K562 (cell line): ENCODE measurements around the gene SLC25A17.

Experiments used
- BHLHE40 ChIP-seq: IDR thresholded peaks from 2 replicates; pipeline ENCODE4 v1.6.1; 2011; ENCODE audit warnings: low read length, improper control_type of control experiment
- MAFG ChIP-seq: fragments of 450-650 bp; conservative IDR thresholded peaks from 2 replicates; pipeline ENCODE4 v1.6.1; 2016; ENCODE audit warnings: missing genetic modification characterization, missing compliant biosample characterization
- NFE2L1 ChIP-seq: fragments of 450-650 bp; IDR thresholded peaks from 2 replicates; pipeline ENCODE4 v1.6.1; 2016; ENCODE audit warnings: missing genetic modification characterization, low read depth, mild to moderate bottlenecking, missing compliant biosample characterization, moderate library complexity, borderline replicate concordance
- RBM39 ChIP-seq: fragments of 200-400 bp; formaldehyde crosslinking; optimal IDR thresholded peaks from 2 replicates; pipeline ENCODE3; 2018; ENCODE audit warnings: low read depth, low read length
- SMC3 ChIP-seq: conservative IDR thresholded peaks from 2 replicates; pipeline ENCODE4 v1.6.1; 2011; ENCODE audit warnings: low read depth, low read length, improper control_type of control experiment; ENCODE audit not compliant: insufficient read depth
- XRCC3 ChIP-seq: fragments of 450-650 bp; IDR thresholded peaks from 2 replicates; pipeline ENCODE4 v1.6.1; 2017; ENCODE audit warnings: mild to moderate bottlenecking, moderate library complexity
- ZNF124 ChIP-seq: sonication (generic); formaldehyde crosslinking; IDR thresholded peaks from 2 replicates; pipeline ENCODE4 v1.8.1; 2022; ENCODE audit warnings: missing genetic modification reagents
- ZNF785 ChIP-seq: fragments of 250-450 bp; sonication (Bioruptor Pico); IDR thresholded peaks from 2 replicates; pipeline ENCODE4 v1.4.0; 2020; ENCODE audit warnings: mild to moderate bottlenecking
- TF ChIP-seq, protein P1 (sequence below), 3 experiments: IDR thresholded peaks in 2 of 3; conservative IDR thresholded peaks in 1 of 3; 2 replicates each; pipeline ENCODE4 v1.5.1; 2011 to 2012; ENCODE audit warnings: low read length in 3 of 3, mild to moderate bottlenecking in 3 of 3, control low read depth in 2 of 3, improper control_type of control experiment in 1 of 3, inconsistent platforms in 1 of 3, low read depth in 1 of 3, mixed read lengths in 1 of 3, moderate library complexity in 1 of 3; ENCODE audit not compliant: insufficient read depth in 2 of 3
- TF ChIP-seq, protein P2 (sequence below), 2 experiments: fragments of 450-650 bp in 1 of 2; sonication (generic) in 1 of 2; formaldehyde crosslinking; conservative IDR thresholded peaks; 2 replicates each; pipeline versions ENCODE4 v1.4.0 to v1.8.1; 2020 to 2022; ENCODE audit warnings: mild to moderate bottlenecking in 1 of 2, missing genetic modification reagents in 1 of 2
- TF ChIP-seq, protein P3 (sequence below), 3 experiments: fragments of 200-800 bp in 1 of 3; fragments of 250-450 bp in 1 of 3; fragments of 450-650 bp in 1 of 3; sonication (Bioruptor Pico) in 1 of 3; sonication (Bioruptor generic) in 1 of 3; formaldehyde crosslinking in 1 of 3; IDR thresholded peaks; 2 replicates each; pipeline versions ENCODE4 v1.6.1 to v1.8.0; 2016 to 2022; ENCODE audit warnings: mild to moderate bottlenecking in 2 of 3, missing genetic modification characterization in 2 of 3, missing compliant biosample characterization in 1 of 3, moderate library complexity in 1 of 3
- TF ChIP-seq, protein P4 (sequence below): fragments of 450-650 bp; IDR thresholded peaks from 2 replicates; pipeline ENCODE4 v1.6.1; 2016; ENCODE audit warnings: antibody characterized with exemption
- TF ChIP-seq, protein P5 (sequence below): fragments of 250-450 bp; sonication (Bioruptor Pico); IDR thresholded peaks from 2 replicates; pipeline ENCODE4 v1.5.0; 2021
- TF ChIP-seq, protein P6 (sequence below): fragments of 250-450 bp; sonication (Bioruptor Pico); IDR thresholded peaks from 2 replicates; pipeline ENCODE4 v1.5.0; 2020; ENCODE audit warnings: mild to moderate bottlenecking

DNA sequence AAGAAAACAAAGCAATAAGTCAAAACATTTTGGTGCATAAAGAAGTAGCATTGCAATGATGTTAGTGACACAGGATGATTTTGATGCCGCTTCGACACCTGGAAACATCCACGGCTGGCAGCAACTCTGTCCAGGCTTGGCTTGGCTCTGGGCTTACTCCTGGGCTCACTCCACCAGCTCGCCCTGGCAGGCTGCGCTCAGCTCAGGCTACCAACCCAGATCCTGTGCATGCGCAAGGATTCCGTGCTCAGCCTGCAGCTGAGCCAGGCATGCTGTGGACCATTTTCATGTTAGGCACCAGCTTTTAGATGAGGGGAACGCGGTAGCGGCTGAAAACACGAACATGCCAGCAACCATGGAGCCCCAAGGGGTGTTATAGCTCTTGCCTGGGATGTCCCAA, 66.0 kb downstream of the SLC25A17 start:
- TF ChIP-seq ZNF785 (CRISPR knock-in tag): no peak
- TF ChIP-seq, protein P1, sequence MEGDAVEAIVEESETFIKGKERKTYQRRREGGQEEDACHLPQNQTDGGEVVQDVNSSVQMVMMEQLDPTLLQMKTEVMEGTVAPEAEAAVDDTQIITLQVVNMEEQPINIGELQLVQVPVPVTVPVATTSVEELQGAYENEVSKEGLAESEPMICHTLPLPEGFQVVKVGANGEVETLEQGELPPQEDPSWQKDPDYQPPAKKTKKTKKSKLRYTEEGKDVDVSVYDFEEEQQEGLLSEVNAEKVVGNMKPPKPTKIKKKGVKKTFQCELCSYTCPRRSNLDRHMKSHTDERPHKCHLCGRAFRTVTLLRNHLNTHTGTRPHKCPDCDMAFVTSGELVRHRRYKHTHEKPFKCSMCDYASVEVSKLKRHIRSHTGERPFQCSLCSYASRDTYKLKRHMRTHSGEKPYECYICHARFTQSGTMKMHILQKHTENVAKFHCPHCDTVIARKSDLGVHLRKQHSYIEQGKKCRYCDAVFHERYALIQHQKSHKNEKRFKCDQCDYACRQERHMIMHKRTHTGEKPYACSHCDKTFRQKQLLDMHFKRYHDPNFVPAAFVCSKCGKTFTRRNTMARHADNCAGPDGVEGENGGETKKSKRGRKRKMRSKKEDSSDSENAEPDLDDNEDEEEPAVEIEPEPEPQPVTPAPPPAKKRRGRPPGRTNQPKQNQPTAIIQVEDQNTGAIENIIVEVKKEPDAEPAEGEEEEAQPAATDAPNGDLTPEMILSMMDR (IDR thresholded peaks at IDR 0.05 in 2 of 3, conservative IDR thresholded peaks at IDR 0.05 in 1 of 3; ENCODE audit: insufficient read depth in 2 of 3, low read depth in 1 of 3, low read length in 3 of 3): no peak
- TF ChIP-seq, protein P2, sequence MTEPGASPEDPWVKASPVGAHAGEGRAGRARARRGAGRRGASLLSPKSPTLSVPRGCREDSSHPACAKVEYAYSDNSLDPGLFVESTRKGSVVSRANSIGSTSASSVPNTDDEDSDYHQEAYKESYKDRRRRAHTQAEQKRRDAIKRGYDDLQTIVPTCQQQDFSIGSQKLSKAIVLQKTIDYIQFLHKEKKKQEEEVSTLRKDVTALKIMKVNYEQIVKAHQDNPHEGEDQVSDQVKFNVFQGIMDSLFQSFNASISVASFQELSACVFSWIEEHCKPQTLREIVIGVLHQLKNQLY (CRISPR knock-in tag; conservative IDR thresholded peaks at IDR 0.05): no peak
- TF ChIP-seq, protein P3, sequence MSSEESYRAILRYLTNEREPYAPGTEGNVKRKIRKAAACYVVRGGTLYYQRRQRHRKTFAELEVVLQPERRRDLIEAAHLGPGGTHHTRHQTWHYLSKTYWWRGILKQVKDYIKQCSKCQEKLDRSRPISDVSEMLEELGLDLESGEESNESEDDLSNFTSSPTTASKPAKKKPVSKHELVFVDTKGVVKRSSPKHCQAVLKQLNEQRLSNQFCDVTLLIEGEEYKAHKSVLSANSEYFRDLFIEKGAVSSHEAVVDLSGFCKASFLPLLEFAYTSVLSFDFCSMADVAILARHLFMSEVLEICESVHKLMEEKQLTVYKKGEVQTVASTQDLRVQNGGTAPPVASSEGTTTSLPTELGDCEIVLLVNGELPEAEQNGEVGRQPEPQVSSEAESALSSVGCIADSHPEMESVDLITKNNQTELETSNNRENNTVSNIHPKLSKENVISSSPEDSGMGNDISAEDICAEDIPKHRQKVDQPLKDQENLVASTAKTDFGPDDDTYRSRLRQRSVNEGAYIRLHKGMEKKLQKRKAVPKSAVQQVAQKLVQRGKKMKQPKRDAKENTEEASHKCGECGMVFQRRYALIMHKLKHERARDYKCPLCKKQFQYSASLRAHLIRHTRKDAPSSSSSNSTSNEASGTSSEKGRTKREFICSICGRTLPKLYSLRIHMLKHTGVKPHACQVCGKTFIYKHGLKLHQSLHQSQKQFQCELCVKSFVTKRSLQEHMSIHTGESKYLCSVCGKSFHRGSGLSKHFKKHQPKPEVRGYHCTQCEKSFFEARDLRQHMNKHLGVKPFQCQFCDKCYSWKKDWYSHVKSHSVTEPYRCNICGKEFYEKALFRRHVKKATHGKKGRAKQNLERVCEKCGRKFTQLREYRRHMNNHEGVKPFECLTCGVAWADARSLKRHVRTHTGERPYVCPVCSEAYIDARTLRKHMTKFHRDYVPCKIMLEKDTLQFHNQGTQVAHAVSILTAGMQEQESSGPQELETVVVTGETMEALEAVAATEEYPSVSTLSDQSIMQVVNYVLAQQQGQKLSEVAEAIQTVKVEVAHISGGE (CRISPR knock-in tag; IDR thresholded peaks at IDR 0.05): no peak
- TF ChIP-seq RBM39: no peak
- no peak for TF ChIP-seq SMC3
- TF ChIP-seq, protein P4, sequence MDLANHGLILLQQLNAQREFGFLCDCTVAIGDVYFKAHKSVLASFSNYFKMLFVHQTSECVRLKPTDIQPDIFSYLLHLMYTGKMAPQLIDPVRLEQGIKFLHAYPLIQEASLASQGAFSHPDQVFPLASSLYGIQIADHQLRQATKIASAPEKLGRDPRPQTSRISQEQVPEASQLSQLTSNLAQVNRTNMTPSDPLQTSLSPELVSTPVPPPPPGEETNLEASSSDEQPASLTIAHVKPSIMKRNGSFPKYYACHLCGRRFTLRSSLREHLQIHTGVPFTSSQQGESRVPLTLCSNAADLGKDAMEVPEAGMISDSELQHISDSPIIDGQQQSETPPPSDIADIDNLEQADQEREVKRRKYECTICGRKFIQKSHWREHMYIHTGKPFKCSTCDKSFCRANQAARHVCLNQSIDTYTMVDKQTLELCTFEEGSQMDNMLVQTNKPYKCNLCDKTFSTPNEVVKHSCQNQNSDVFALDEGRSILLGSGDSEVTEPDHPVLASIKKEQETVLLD: no peak
- no peak for TF ChIP-seq NFE2L1
- TF ChIP-seq MAFG: no peak
- TF ChIP-seq XRCC3: no peak
- no peak for TF ChIP-seq ZNF124
- TF ChIP-seq BHLHE40: no peak
- TF ChIP-seq, protein P5, sequence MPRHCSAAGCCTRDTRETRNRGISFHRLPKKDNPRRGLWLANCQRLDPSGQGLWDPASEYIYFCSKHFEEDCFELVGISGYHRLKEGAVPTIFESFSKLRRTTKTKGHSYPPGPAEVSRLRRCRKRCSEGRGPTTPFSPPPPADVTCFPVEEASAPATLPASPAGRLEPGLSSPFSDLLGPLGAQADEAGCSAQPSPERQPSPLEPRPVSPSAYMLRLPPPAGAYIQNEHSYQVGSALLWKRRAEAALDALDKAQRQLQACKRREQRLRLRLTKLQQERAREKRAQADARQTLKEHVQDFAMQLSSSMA: no peak
- TF ChIP-seq, protein P6, sequence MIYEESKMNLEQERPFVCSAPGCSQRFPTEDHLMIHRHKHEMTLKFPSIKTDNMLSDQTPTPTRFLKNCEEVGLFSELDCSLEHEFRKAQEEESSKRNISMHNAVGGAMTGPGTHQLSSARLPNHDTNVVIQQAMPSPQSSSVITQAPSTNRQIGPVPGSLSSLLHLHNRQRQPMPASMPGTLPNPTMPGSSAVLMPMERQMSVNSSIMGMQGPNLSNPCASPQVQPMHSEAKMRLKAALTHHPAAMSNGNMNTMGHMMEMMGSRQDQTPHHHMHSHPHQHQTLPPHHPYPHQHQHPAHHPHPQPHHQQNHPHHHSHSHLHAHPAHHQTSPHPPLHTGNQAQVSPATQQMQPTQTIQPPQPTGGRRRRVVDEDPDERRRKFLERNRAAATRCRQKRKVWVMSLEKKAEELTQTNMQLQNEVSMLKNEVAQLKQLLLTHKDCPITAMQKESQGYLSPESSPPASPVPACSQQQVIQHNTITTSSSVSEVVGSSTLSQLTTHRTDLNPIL: no peak
